A549 treated with CpdA at 1 μM for 4 hours (cell line): ENCODE results near the gene ZNF518B. TPM values are rescaled to one million over a fixed set of nuclear protein-coding genes. Genes with fewer than 3 reads are reported as not detected.

Source experiments
- total RNA-seq: library from RNA; stranded (reverse); fragments of 200-300 nt; extraction: Qiagen RNA extraction; gene quantifications from 5 replicates; pipeline ENCODE4 v1.2.3, GENCODE V29; 2022; ENCODE audit warnings: low read depth

Gene ZNF518B
- 2.6 to 4.6 TPM (median 3.4 TPM) in 5 replicates for total RNA-seq

GRCh38 chr4:10457255-10457801 lies at the start of gene ZNF518B:
Gene ZNF518B (minus strand): TSS chr4:10457426. CDS start chr4:10446328, 11,098 bp downstream.

Other genes with a start within 250 kb of the ZNF518B start
- gene CLNK, start 227.3 kb upstream of the ZNF518B start, total RNA-seq, result not detected in 5 replicates